Activated CD8-positive, alpha-beta memory T cell treated with anti-CD3 and anti-CD28 coated beads for 1 hour (primary cell): Measurements from ENCODE around the gene IL32.
"Not testable (repeated sequence)": the region's sequence is repeated elsewhere in the genome, so short reads cannot be mapped to it uniquely, and the experiment has no call there.

Source experiments
- DNase-seq, 2 donors: peaks; one replicate each; pipeline ENCODE4 v3.0.0-alpha.2; 2020; ENCODE audit warnings: low read depth in 1 of 2; ENCODE audit errors: extremely low read depth in 1 of 2

IL32 gene

DNA sequence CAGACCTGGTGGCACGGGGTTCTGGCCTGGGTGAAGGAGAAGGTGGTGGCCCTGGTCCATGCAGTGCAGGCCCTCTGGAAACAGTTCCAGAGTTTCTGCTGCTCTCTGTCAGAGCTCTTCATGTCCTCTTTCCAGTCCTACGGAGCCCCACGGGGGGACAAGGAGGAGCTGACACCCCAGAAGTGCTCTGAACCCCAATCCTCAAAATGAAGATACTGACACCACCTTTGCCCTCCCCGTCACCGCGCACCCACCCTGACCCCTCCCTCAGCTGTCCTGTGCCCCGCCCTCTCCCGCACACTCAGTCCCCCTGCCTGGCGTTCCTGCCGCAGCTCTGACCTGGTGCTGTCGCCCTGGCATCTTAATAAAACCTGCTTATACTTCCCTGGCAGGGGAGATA, 3.7 kb downstream of the IL32 start:
- not testable (repeated sequence) for DNase-seq

DNA sequence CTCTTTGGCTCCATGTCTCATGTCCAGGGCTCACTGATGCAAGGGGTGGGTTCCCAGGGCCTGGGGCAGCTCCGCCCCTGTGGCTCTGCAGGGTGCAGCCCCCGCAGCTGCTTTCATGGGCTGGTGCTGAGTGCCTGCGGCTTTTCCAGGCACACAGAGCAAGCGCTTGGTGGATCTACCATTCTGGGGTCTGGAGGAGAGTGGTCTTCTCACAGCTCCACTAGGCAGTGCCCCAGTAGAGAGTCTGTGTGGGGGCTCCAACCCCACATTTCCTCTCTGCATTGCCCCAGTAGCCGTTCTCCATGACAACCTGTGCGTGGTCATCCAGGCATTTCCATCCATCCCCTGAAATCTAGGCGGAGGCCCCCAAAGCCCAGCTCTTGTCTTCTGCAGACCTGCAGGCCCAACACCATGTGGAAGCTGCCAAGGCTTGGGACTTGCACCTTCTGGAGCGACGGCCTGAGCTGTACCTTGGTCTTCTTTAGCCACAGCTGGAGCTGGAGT, 5.2 kb downstream of the IL32 start:
- no peak for DNase-seq

DNA sequence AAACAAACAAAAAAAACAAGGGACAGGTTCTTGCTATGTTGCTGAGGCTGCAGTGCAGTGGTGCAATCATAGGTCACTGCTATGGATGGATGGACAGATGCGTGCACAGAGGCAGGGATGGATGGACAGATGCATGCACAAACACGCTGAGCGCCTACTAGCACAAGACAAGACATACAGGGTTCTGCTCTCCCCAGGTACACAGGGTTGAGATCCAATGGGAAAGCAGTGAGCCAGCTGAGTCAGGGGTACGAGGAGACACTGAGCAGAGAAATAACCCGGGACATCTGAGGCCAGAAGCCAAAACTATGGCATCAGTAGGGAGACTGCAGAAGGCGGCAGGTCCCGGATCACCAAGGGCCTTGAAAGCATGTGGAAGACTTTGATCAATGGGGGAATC, 6.2 kb downstream of the IL32 start:
- DNase-seq, result no peak

- not testable (repeated sequence) for DNase-seq
Observed at GRCh38 chr16:3072148-3072547, 6.7 kb downstream of the IL32 start.

- DNase-seq, result not testable (repeated sequence)
Observed at GRCh38 chr16:3072576-3073263, 7.3 kb downstream of the IL32 start.

DNA sequence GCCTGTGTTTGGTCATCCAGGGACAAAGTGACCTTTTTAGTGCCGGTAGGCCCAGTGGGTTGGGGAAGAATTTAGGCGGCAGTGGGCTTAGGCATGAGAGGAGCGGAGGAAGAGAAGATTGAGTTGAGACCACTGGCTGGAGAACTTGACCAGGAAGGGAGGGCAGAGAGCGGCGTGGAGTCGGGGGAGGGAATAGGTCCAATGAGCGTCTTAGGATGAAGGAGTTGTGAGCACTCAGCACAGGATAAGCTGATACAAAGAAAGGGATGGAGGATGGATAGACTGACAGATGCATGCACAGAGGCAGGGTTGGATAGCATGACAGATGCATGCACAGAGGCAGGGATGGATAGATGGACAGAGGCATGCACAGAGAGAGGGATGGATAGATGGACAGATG, 8.0 kb downstream of the IL32 start:
- DNase-seq, result no peak

DNA sequence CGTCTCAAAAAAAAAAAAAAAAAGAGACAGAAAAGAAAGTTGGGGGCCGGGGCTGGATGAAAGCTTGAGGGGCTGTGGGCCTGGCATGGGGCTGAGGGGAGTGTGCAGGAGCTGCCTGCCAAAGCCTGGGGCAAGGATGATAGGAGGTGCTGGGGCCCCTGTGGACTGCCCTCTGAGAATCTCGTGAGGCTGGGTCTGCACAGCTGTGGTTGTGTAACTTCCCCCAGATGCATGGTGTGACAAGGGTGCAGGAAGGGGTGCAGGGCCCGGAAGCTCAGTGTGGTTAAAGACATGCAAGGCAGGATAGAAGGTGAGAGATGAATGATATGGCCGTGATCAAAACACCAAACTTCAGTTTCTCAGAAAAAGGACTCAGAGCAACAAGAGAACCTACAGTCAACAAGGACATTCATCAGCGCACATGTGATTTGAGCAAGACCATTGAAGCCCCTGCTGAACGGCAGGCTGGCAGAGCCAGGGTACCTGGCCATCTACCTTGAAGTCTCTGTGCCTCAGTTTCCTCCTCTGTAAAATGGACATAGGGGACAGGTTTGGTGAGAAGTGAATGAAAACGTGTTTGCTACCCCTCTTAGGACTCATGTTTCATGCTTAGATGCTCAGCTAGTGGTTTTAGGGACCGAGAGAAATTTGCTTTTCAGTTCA, 9.6 kb downstream of the IL32 start:
- DNase-seq, result peak; percentile 42 to 49

GRCh38 chr16:3075523-3075915, 10.1 kb downstream of the IL32 start:
- no peak for DNase-seq

- not testable (repeated sequence) for DNase-seq
Observed at GRCh38 chr16:3075946-3076345, 10.5 kb downstream of the IL32 start.

DNA sequence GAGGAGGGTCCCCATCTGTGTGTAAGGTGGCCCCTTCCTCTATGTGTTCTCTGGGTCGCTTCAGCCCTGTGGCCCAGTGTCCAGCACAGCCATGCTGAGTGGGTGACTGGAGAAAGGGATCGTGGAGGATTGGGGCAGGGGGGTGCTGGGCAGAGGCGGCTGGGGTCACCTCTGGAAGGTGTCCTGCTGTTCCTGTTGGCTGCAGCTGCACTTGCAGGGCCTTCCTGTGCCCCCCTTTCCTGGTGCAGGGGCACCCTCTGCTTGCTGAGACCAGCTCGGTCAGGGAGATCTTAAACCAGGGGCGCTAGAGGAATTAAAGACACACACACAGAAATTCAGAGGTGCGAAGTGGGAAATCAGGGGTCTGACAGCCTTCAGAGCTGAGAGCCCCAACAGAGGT, 11.1 kb downstream of the IL32 start:
- no peak for DNase-seq

DNA sequence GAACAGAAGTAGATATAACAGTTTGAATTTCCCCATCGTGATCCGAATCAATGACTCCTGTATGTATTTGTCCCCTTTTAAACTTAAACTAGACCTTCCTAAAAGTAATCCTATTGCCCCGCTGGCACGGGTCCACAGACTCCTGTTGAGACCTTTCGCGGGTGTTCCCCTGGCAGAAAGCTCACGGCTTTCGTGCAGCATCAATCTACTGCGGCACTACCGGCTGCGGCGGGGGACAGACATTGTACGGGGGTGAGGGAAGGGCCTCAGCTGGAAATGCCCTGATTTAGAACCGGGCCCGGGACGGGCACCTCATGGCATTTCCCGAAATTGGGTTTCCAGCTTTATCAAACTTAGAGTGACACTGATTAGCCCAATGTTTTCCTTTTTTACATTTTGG, 14.6 kb downstream of the IL32 start:
- DNase-seq, result no peak

GRCh38 chr16:3081957-3082356, 16.5 kb downstream of the IL32 start:
- not testable (repeated sequence) for DNase-seq

DNA sequence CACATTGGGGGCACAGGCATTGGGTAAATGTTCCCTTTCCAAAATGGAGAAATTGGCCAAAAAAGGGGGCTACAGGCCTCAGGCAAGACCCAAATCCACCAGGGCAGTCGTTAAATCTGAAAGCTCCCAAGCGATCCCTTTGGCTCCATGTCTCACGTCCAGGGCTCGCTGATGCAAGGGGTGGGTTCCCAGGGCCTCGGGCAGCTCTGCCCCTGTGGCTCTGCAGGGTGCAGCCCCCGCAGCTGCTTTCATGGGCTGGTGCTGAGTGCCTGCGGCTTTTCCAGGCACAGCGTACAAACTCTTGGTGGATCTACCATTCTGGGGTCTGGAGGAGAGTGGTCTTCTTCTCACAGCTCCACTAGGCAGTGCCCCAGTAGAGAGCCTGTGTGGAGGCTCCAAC, 18.0 kb downstream of the IL32 start:
- DNase-seq, result not testable (repeated sequence)

DNA sequence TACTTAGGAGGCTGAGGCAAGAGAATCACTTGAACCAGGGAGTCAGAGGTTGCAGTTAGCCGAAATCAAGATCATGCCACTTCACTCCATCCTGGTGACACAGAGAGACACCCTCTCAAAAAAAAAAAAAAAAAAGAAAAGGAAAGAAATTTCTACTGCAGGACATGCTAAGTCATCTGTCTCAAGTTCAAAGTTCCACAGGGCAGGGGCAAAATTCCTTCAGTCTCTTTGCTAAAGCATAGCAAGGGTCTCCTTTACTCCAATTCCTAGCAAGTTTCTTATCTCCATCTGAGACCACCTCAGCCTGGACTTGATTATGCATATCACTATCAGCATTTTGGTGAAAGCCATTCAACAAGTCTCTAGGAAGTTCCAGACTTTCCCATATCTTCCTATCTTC, 19.1 kb downstream of the IL32 start:
- no peak for DNase-seq

- no peak for DNase-seq
Observed at GRCh38 chr16:3084969-3085670, 19.7 kb downstream of the IL32 start.

DNA sequence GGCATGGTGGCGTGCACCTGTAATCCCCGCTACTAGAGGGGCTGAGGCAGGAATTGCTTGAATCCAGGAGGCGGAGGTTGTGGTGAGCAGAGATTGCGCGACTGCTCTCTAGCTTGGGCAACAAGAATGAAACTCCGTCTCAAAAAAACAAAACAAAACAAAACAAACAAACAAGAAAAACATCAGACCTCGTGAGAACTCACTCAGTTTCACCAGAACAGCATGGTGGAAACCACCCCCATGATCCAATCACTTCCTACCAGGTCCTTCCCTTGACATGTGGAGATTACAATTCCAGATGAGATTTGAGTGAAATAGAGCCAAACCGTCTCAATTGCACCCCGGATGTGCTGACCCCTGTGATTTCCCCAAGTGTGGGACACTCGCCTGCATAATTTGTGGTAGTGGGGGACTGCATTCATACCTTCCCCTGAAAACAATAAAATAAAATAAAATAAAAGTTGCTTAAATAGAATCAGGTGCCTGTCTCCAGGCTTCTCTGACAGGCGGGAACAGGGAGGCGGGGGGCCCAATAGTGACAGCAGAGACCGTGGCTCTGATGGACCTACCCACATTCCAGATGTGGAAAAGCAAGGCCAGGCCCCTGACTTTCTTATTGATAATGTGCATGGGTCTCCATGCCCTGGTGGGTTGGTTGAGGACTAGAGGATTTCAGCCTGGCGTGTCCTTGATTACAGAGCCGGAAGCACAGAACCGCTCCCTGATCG, 20.6 kb downstream of the IL32 start:
- no peak for DNase-seq

DNA sequence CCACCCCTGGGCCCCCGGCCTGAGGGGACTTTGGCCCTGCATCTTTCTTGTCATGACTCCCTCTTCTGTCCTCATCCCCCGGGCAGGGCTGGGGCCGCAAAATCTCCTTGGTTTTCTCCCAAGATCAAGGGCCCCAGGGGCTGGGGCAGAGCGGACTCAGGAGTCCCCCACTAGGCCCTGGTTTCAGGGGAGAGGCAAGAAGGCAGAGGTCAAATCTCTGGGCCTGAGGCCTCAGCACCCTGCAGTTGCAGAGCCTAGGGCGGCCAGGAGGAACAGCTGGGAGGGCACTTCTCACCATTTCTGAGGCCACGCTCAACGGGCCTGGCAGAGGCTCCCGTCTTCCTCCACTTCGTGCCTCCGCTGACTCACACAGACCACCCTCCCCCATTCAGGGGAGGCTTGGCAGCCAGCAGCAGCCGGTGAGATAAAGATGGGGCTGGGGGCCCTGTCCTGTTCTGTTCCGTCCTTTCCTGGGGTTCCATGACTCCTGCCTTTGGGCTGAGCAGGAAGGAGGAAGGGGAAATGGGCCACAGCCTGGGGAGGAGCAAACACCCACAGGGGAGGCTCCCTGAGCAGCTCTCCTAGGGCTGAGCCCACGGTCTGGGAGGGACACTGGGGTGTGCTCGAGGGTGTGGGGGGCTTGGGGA, 21.3 kb downstream of the IL32 start:
- no peak for DNase-seq

GRCh38 chr16:3087243-3088235, 22.1 kb downstream of the IL32 start:
- no peak for DNase-seq

- no peak for DNase-seq
Observed at GRCh38 chr16:3088450-3088849, 23.0 kb downstream of the IL32 start.
